H7 (cell line): ENCODE measurements around the gene ARID4B. TPM values are rescaled to one million over a fixed set of nuclear protein-coding genes. Genes with fewer than 3 reads are reported as not detected.
"Not testable (repeated sequence)": the region's sequence is repeated elsewhere in the genome, so short reads cannot be mapped to it uniquely, and the experiment has no call there.

Experiments
- DNase-seq: peaks from one replicate; pipeline ENCODE4 v3.0.0; 2012
- H3K27me3 ChIP-seq: 2 replicates; pipeline ENCODE4 v1.6.0; 2011; ENCODE audit warnings: mild to moderate bottlenecking, low read length; ENCODE audit not compliant: control insufficient read depth, insufficient read depth
- H3K36me3 ChIP-seq: replicated peaks from 2 replicates; pipeline ENCODE4 v1.5.1; 2011; ENCODE audit warnings: low read length; ENCODE audit not compliant: control insufficient read depth, insufficient read depth
- H3K4me3 ChIP-seq: 2 replicates; pipeline ENCODE4 v1.5.1; 2011; ENCODE audit warnings: low read depth, mild to moderate bottlenecking, control low read depth, low read length, moderate library complexity; ENCODE audit not compliant: insufficient read depth
- total RNA-seq: library from RNA; depleted of rRNA; stranded (reverse); fragments of >200 nt; shearing (Covaris generic); gene quantifications from 2 replicates; pipeline ENCODE4 v1.2.3, GENCODE V29; 2014

The ARID4B gene
- total RNA-seq, 1 experiment from 2014 or later = 16.0 TPM

DNA sequence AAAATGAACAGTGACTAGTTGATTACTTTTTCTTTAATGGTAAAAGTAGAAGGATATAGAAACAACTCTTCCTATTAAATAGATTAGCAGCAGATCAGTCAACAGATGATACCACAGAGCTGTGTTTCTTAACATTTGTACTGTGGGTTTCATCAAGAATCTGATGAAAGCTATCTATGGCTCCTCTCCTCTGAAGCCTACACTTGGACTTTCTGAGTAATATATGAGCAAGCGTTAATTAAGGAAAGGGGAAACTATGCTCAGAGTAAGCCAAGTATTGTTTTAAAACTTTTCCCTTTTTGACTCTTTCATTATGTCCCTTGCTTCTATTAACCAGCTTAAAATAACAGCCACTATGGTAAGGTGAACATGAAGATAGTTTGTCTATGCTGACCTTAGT, 10.8 kb downstream of the ARID4B start:
- DNase-seq = no peak
- Histone ChIP-seq H3K4me3 (no peak overlapping the region), H3K36me3 (peaks cover 4% of the 10 kb centered on the region), H3K27me3 (no peaks in the 10 kb centered on the region)

DNA sequence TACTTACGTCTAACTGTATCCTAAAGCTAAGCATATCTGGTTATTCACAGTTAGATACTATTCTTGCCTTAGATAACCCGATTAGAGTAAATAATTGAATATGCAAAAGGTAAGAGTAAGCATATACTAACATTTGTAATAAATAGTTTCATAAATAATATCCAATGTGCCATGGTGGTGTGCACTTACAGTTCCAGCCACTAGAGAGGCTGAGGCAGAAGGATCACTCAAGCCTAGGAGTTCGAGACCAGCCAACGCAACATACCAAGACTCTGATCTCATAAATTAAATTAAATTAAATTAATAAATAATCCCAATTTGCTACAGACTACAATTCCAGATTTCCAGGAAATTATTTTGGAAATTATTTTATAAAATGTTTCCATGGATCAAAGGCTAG, 12.2 kb downstream of the ARID4B start:
- Histone ChIP-seq H3K4me3 (no peak overlapping the region), H3K36me3 (peaks cover 4% of the 10 kb centered on the region), H3K27me3 (no peaks in the 10 kb centered on the region)
- DNase-seq = no peak

DNA sequence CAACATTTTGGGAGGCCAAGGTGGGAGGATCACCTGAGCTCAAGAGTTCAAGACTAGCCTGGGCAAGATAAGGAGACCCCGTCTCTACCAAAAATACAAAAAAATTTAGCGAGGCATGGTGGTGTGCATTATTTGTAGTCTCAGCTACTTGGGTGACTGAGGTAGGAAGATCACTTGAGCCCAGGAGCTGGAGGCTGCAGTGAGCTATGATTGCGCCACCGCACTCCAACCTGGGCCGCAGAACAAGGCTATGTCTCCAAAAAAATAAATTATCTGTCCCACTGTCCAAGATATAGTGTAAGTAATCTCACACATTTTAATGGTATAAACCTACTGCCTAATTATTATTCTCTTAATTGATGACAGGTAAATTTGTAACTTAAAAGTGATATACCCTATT, 12.8 kb downstream of the ARID4B start:
- DNase-seq = no peak
- peaks cover 4% of the 10 kb centered on the region for H3K36me3 ChIP-seq
- H3K4me3 ChIP-seq = no peak overlapping the region
- no peaks in the 10 kb centered on the region for H3K27me3 ChIP-seq

DNA sequence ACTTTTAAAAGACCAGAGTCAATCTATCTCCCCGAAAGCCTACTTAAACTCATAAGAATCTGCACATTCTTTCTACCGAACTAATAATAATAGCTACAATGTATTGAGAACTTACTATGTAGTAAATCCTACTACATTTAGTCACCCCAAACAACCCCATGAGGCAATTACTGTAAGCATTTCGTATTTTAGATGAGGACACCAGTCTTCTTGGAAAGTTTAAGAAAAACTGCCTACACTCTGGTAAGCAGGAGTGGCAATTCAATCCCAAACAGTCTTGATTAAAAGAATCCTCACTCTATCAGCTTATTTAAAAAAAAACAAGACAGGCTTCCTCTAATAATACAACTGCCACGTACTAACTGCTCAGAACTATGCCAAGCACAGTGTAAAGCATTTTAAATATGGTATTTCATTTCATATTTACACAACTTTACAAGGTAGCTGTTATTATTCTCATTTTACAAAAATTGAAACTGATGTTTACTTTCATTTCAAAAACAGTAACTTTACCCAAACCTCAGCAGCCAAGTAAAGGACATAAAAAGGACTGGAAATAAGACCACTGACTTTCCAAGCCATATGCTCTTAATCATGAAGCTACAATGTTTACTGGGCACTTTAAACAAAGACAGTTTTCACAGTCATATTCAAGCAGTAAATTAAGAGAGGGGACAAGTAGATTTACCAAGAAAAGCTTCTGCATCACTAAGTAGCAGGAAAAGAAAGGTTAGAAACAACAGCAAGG, 13.9 kb downstream of the ARID4B start:
- DNase-seq = no peak
- Histone ChIP-seq H3K36me3 (peaks cover 4% of the 10 kb centered on the region), H3K27me3 (no peaks in the 10 kb centered on the region), H3K4me3 (no peak overlapping the region)

DNA sequence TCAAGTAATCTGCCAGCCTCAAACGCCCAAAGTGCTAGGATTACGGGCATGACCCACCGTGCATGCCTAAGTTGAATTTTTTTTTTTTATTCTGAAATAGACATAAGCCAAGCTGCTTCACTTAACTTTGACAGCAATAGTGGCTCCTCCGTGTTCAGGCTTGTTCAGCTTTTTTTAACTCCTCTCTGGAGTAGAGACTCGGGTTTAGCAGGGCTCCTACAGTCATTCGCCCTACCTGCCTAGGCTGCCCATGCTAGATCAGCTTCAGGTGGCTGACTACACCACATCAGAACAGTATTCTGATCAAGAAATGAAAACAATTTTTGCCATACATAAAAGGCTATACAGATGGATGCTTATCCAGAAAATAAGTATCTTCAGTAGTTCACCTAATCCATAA, 14.7 kb downstream of the ARID4B start:
- DNase-seq = no peak
- no peak overlapping the region for H3K4me3 ChIP-seq
- H3K27me3 ChIP-seq = no peaks in the 10 kb centered on the region
- H3K36me3 ChIP-seq = no peaks in the 10 kb centered on the region; the same call in 1 of the 2 replicates

DNA sequence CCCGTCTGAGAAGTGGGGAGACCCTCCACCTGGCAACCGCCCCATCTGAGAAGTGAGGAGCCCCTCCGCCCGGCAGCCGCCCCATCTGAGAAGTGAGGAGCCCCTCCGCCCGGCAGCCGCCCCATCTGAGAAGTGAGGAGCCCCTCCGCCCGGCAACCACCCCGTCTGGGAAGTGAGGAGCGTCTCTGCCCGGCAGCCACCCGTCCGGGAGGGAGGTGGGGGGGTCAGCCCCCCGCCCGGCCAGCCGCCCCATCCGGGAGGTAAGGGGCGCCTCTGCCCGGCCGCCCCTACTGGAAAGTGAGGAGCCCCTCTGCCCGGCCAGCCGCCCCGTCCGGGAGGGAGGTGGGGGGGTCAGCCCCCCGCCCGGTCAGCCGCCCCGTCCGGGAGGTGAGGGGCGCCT, 18.8 kb downstream of the ARID4B start:
- not testable (repeated sequence) for H3K4me3 ChIP-seq, DNase-seq, H3K36me3 ChIP-seq, H3K27me3 ChIP-seq

DNA sequence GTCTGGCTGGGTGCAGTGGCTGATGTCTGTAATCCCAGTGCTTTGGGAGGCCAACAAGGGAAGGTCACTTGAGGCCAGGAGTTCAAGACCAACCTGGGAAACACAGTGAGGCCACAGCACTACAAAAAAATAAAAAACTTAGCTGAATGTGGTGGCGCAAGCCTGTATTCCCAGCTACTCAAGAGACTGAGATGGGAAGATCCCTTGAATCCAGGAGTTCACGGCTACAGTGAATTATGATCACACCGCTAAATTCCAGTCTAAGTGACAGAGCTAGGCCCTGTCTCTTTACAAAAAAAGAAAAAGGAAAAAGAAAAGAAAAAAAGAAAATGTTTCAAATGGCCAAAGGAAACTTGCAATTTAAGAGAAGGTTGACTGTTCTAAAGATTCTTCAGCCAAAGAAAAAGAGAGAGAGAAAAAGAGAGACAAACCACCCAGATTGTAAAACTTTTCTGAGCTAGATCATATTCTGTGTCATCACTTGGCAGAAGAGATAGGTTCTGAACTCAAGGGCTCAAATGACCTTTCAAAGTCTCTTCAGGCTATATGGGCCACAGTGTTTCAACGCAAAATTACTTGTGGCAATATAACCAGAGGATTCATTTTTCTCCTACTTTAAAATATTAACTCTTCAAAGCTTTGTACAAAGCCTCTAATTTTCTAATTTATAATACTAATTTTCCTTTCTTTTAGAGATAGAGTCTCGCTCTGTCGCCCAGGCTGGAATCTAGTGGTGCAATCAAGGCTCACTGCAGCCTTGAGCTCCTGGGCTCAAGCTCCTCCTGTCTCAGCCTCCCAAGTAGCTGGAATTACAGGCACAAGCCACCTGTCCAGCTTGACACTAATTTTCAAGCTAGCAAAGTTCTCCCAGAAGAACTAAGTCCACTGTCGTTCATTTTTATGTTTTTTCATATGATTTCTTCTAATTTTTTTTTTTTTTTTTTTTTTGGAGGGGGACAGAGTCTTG, 20.5 kb downstream of the ARID4B start:
- Histone ChIP-seq H3K27me3 (no peaks in the 10 kb centered on the region), H3K4me3 (no peak overlapping the region), H3K36me3 (no peaks in the 10 kb centered on the region; the same call in 1 of the 2 replicates)
- DNase-seq = no peak

DNA sequence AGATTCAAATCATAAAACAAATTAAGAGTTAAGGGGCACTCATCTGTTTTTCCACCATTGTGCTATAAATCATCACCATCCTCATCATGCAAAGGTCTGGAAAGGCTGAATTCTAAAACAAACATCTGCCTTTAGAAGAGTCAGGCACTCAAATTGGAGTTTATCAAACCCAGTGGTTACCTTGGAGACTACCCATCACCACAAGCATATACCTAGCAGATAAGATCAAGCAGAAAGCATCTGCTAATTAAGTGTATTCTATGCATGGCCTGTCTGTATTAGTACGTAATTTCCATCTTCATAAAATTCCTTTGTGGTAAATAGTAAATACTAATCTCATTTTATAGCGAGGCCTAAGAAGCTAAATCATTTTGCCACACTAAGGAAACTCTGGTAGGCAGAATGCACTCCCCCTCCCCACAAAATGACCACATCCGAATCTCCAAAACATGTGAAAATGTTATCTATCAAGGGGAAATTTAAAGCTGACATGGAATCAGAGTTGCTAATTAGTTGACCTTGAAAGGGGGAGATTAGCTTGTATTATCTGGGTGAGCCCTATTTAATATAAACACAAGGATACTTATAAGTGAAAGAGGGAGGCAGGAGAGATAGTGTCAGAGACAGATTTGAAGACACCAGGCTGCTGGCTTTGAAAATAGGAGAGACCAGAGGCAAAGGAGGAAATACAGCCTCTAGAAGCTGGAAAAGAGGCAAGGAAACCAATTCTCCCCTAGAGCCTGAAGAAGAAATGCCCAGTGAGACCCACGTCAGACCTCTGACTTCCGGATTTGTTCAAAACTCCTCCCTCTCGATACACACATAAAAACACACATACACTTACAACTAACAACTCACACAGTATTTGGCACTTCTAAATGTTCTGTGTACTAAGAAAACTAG, 23.2 kb downstream of the ARID4B start:
- no peaks in the 10 kb centered on the region for H3K36me3 ChIP-seq
- no peak overlapping the region for H3K4me3 ChIP-seq
- DNase-seq = no peak
- H3K27me3 ChIP-seq = no peaks in the 10 kb centered on the region

DNA sequence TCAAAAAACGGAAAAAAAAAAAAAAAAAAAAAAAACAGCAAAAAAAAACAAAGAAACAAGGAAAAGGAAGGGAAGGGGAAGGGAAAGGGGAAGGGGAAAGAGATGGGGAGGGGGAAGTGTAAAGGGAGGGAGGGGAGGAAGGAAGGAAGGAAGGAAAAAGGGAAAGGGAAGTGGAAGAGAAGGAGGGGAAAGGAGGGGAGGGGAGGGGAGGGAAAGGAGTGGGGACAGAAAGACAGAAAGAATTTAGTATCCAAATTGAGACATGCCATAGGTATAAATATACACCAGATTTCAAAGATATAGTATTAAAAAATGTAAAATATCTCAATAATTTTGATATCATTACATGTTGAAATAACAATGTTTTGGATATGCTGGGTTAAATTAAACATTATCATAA, 25.8 kb downstream of the ARID4B start:
- Histone ChIP-seq H3K36me3 (no peaks in the 10 kb centered on the region), H3K27me3 (no peaks in the 10 kb centered on the region), H3K4me3 (no peak overlapping the region)
- no peak for DNase-seq

DNA sequence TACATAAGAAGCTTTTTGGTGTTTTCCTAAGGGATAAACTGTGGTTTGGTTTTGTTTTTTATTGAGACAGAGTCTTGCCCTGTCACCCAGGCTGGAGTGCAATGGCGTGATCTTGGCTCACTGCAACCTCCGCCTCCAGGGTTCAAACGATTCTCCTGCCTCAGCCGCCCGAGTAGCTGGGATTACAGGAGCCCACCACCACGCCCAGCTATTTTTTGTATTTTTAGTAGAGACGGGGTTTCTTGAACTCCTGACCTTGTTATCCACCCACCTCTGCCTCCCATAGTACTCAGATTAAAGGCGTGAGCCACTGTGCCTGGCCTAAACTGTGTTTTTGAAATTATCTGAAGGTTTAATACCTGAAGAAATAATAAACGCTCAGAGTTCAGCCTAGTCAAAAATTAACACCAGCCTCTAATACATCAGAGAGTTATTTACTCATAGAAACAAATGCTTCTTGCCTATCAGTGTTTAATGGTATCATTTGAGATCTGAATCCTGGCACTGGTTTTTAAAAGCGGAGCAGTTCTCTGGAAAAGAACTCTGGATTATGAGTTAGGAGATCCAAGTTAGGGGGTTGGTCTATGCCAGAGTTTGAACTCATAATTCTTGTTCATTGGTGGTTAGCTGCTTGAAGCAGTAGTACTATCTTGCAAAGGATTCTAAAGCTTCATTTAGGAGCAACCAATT, 28.7 kb downstream of the ARID4B start:
- H3K4me3 ChIP-seq = no peak overlapping the region

DNA sequence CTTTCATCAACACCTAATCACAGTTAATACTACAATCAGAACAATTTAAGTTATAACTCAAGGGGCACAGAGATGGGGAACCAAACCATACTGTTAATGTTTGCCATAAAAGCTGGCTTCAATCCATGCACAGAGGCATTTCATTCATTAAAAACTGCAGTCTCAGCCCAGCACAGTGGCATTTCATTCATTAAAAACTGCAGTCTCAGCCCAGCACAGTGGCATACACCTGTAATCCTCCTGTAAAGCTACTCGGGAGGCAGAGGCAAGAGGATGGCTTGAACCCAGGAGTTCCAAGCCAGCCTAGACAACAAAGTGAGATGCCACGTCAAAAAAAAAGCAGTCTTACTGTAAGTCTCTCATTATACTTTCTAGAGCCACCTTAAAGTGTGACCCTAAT, 29.2 kb downstream of the ARID4B start:
- Histone ChIP-seq H3K4me3 (no peak overlapping the region), H3K36me3 (no peaks in the 10 kb centered on the region), H3K27me3 (no peaks in the 10 kb centered on the region)
- DNase-seq = no peak

More for the DNA sequence above, 28.7 kb downstream of the ARID4B start:
- DNase-seq = no peak
- H3K27me3 ChIP-seq = no peaks in the 10 kb centered on the region
- H3K36me3 ChIP-seq = no peaks in the 10 kb centered on the region

DNA sequence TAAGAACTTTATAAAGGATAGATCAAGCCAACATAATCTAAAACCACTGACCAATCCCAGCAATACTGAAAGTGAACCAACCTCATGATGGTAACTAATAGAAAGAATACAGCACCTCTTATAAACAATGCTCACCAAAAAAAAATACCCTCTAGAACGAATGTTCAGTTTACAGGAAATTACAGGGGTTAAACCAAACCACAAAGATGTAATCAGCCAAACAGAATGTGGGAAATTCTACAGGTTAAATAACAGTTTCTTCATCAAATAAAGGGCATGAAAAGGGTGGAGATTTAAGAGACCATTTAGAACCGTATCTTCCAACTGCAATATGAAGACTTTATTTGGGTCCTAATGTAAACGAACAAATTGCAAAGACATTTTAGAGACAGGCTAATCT, 30.4 kb downstream of the ARID4B start:
- no peak for DNase-seq
- no peaks in the 10 kb centered on the region for H3K36me3 ChIP-seq
- no peak overlapping the region for H3K4me3 ChIP-seq
- H3K27me3 ChIP-seq = no peaks in the 10 kb centered on the region

DNA sequence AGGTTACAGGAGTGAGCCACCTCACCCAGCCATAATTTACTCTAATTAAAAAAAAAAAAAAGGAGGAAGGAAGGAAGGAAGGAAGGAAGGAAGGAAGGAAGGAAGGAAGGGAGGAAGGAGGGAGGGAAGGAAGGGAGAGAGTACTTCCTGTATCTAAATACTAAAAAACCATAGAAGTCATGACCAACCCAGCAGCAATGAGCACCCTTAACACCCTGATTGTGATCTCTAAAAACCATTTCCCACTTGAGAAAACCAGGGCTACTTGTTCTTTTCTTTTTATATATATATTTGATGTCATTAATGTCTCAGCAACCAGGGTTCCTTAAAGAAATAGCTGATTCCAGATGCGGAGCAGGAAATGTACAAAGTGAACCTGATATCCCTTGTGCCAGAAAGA, 31.2 kb downstream of the ARID4B start:
- H3K27me3 ChIP-seq = no peaks in the 10 kb centered on the region
- H3K36me3 ChIP-seq = no peaks in the 10 kb centered on the region
- no peak for DNase-seq
- H3K4me3 ChIP-seq = no peak overlapping the region

DNA sequence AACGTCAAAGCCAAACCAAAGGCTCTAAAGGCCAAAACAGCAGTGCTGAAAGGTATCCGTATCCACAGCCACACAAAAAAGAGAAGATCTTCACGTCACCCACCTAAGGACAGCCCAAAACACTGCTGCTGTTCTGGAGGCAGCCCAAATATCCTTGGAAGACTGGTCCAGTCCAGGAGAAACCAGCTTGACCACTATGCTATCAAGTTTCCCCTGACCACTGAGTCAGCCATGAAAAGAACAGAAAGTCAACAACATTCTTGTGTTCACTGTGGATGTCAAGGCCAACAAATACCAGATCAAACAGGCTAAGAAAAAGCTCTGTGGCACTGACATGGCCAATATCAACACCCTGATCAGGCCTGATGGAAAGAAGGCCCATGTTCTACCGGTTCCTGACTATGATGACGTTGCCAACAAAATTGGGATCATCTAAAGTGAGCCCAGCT, 32.1 kb downstream of the ARID4B start:
- Histone ChIP-seq H3K36me3 (no peaks in the 10 kb centered on the region), H3K4me3 (no peak overlapping the region), H3K27me3 (no peaks in the 10 kb centered on the region)
- no peak for DNase-seq
